Measurements from ENCODE around the gene CUL1.

CUL1 gene

GRCh38 chr7:148761499-148762278 lies 63.0 kb downstream of the CUL1 start:
- no peak for DNase-seq (ENCODE audit: low spot score)

- no peak for DNase-seq (ENCODE audit: low spot score)
Observed at GRCh38 chr7:148763622-148764021, 64.9 kb downstream of the CUL1 start.

- no peak for DNase-seq (ENCODE audit: low spot score)
Observed at GRCh38 chr7:148770004-148770403, 71.3 kb downstream of the CUL1 start.

- peak; percentile 41 for DNase-seq (ENCODE audit: low spot score)
Observed at GRCh38 chr7:148772297-148773089, 73.8 kb downstream of the CUL1 start.

- peak; percentile 75 for DNase-seq (ENCODE audit: low spot score)
Observed at GRCh38 chr7:148773334-148773733, 74.6 kb downstream of the CUL1 start.

GRCh38 chr7:148774471-148774870 lies 75.8 kb downstream of the CUL1 start:
- DNase-seq (ENCODE audit: low spot score), result no peak

GRCh38 chr7:148782757-148783456 lies 84.2 kb downstream of the CUL1 start:
- no peak for DNase-seq (ENCODE audit: low spot score)

- no peak for DNase-seq (ENCODE audit: low spot score)
Observed at GRCh38 chr7:148783801-148784527, 85.3 kb downstream of the CUL1 start.

GRCh38 chr7:148787571-148788295 lies 89.0 kb downstream of the CUL1 start:
- no peak for DNase-seq (ENCODE audit: low spot score)

GRCh38 chr7:148789220-148789619 lies 90.5 kb downstream of the CUL1 start:
- no peak for DNase-seq (ENCODE audit: low spot score)

- DNase-seq (ENCODE audit: low spot score), result no peak
Observed at GRCh38 chr7:148790131-148790726, 91.5 kb downstream of the CUL1 start.

- DNase-seq (ENCODE audit: low spot score), result no peak
Observed at GRCh38 chr7:148790850-148791249, 92.1 kb downstream of the CUL1 start.

GRCh38 chr7:148791546-148791945 lies 92.8 kb downstream of the CUL1 start:
- no peak for DNase-seq (ENCODE audit: low spot score)

GRCh38 chr7:148793590-148793989 lies 94.9 kb downstream of the CUL1 start:
- DNase-seq (ENCODE audit: low spot score), result no peak

GRCh38 chr7:148794476-148794875 lies 95.8 kb downstream of the CUL1 start:
- DNase-seq (ENCODE audit: low spot score), result no peak

- no peak for DNase-seq (ENCODE audit: low spot score)
Observed at GRCh38 chr7:148796841-148797240, 98.1 kb downstream of the CUL1 start.

GRCh38 chr7:148799893-148800555 lies 101.3 kb downstream of the CUL1 start:
- DNase-seq (ENCODE audit: low spot score), result no peak

- no peak for DNase-seq (ENCODE audit: low spot score)
Observed at GRCh38 chr7:148800677-148801076, 102.0 kb downstream of the CUL1 start.

GRCh38 chr7:148802101-148802493 lies 103.4 kb downstream of the CUL1 start:
- no peak for DNase-seq (ENCODE audit: low spot score)

- DNase-seq (ENCODE audit: low spot score), result no peak
Observed at GRCh38 chr7:148803094-148803493, 104.4 kb downstream of the CUL1 start.
